Endothelial cell of umbilical vein (primary cell): Measurements from ENCODE around the gene MAPT. TPM values are rescaled to one million over a fixed set of nuclear protein-coding genes. Genes with fewer than 3 reads are reported as not detected.
"Not testable (repeated sequence)": the region's sequence is repeated elsewhere in the genome, so short reads cannot be mapped to it uniquely, and the experiment has no call there.

Experiments used
- BruUV-seq: library from RNA; stranded (reverse); fragments of 400-500 nt; replicated peaks from 2 replicates; lab custom pipeline; 2021; lab: Mats Ljungman, UMichigan
- CTCF ChIA-PET: fragments of 300-600, 350-600 bp; sonication (Branson Sonifier 250); formaldehyde crosslinking; loops from one replicate; lab custom pipeline; 2021; ENCODE audit warnings: antibody characterized with exemption, inconsistent platforms; lab: Charles Lee
- POLR2A ChIA-PET: fragments of 300-600, 350-600 bp; sonication (Branson Sonifier 250); formaldehyde crosslinking; loops from one replicate; lab custom pipeline; 2021; ENCODE audit warnings: antibody characterized with exemption, inconsistent platforms; lab: Charles Lee
- DNase-seq: peaks from one replicate; pipeline ENCODE4 v3.0.0-alpha.2; 2011; ENCODE audit warnings: low read depth, low spot score
- FAIRE-seq: peaks from 2 replicates; lab custom pipeline; 2011; peaks lifted over from hg19 to GRCh38; lab: Jason Lieb, UNC
- H2AFZ ChIP-seq: 2 replicates; pipeline ENCODE4 v1.6.0; 2012; ENCODE audit warnings: low read depth, low read length, control low read depth, inconsistent platforms
- H3K27ac ChIP-seq: 2 replicates; pipeline ENCODE4 v1.5.1; 2011; ENCODE audit warnings: low read depth, mild to moderate bottlenecking, control low read depth, low read length, moderate library complexity; ENCODE audit not compliant: insufficient read depth
- H3K27me3 ChIP-seq, 2 experiments: 2 replicates each; pipeline versions ENCODE4 v1.6.0 to v1.6.1; 2011; ENCODE audit warnings: low read length in 2 of 2, mixed read lengths in 1 of 2; ENCODE audit not compliant: control insufficient read depth in 2 of 2, insufficient read depth in 2 of 2
- H3K36me3 ChIP-seq, 2 experiments: 2 replicates in 1 of 2; 3 replicates in 1 of 2; pipeline ENCODE4 v1.5.1; 2011; ENCODE audit warnings: low read length in 2 of 2, mild to moderate bottlenecking in 1 of 2, moderate library complexity in 1 of 2; ENCODE audit not compliant: control insufficient read depth in 2 of 2, insufficient read depth in 2 of 2; ENCODE audit errors: extremely low read depth in 1 of 2
- H3K4me1 ChIP-seq: 3 replicates; pipeline ENCODE4 v1.5.1; 2011; ENCODE audit warnings: mild to moderate bottlenecking, low read length; ENCODE audit not compliant: control insufficient read depth, insufficient read depth; ENCODE audit errors: extremely low read depth
- H3K4me2 ChIP-seq: 2 replicates; pipeline ENCODE4 v1.6.1; 2011; ENCODE audit warnings: low read length, control low read depth, mixed read lengths; ENCODE audit not compliant: insufficient read depth
- H3K4me3 ChIP-seq, 3 experiments: fragments of 200-600 bp in 1 of 3; sonication (generic), shearing (Covaris generic) in 1 of 3; replicated peaks in 1 of 3; 2 replicates each; pipeline ENCODE4 v1.5.1; 2011 to 2016; ENCODE audit warnings: control low read depth in 3 of 3, low read length in 3 of 3, mild to moderate bottlenecking in 2 of 3, inconsistent platforms in 1 of 3, low read depth in 1 of 3, moderate library complexity in 1 of 3; ENCODE audit not compliant: insufficient read depth in 1 of 3
- H3K79me2 ChIP-seq: 2 replicates; pipeline ENCODE4 v1.6.0; 2012; ENCODE audit warnings: low read length, inconsistent platforms; ENCODE audit not compliant: control insufficient read depth, insufficient read depth
- H3K9ac ChIP-seq: replicated peaks from 2 replicates; pipeline ENCODE3; 2011; ENCODE audit warnings: low read length, control low read depth; ENCODE audit not compliant: insufficient read depth; ENCODE audit errors: extremely low read depth
- H3K9me1 ChIP-seq: replicated peaks from 3 replicates; pipeline ENCODE4 v1.6.0; 2011; ENCODE audit warnings: mild to moderate bottlenecking, low read length; ENCODE audit not compliant: control insufficient read depth, insufficient read depth; ENCODE audit errors: extremely low read depth
- H3K9me3 ChIP-seq: replicated peaks from 2 replicates; pipeline ENCODE4 v1.5.1; 2012; ENCODE audit warnings: low read length, inconsistent platforms; ENCODE audit not compliant: control insufficient read depth, insufficient read depth
- H4K20me1 ChIP-seq: replicated peaks from 2 replicates; pipeline ENCODE3; 2011; ENCODE audit warnings: mild to moderate bottlenecking, low read length; ENCODE audit not compliant: control insufficient read depth, insufficient read depth; ENCODE audit errors: extremely low read depth
- EZH2 ChIP-seq: IDR thresholded peaks from 2 replicates; pipeline ENCODE4 v1.6.1; 2012; ENCODE audit warnings: borderline replicate concordance, low read depth, mild to moderate bottlenecking, moderate library complexity, low read length, inconsistent platforms; ENCODE audit not compliant: severe bottlenecking
- FOS ChIP-seq: IDR thresholded peaks from 2 replicates; pipeline ENCODE4 v1.6.1; 2011; ENCODE audit warnings: mild to moderate bottlenecking, low read length, moderate library complexity, borderline replicate concordance; ENCODE audit not compliant: insufficient read depth
- GATA2 ChIP-seq: IDR thresholded peaks from 2 replicates; pipeline ENCODE4 v1.7.0; 2011; ENCODE audit warnings: low read depth, mild to moderate bottlenecking, moderate library complexity, mixed read lengths, low read length; ENCODE audit not compliant: insufficient read length, insufficient read depth
- JUN ChIP-seq: IDR thresholded peaks from 2 replicates; pipeline ENCODE4 v1.6.1; 2011; ENCODE audit warnings: borderline replicate concordance, low read depth; ENCODE audit not compliant: insufficient read length, insufficient read depth
- MYC ChIP-seq: IDR thresholded peaks from one replicate; pipeline ENCODE4 v1.6.1; 2011; ENCODE audit warnings: mild to moderate bottlenecking, low read depth, low read length
- POLR2A ChIP-seq: IDR thresholded peaks from 2 replicates; pipeline ENCODE4 v1.6.1; 2012; ENCODE audit warnings: low read depth, mild to moderate bottlenecking, control low read depth, low read length
- POLR2AphosphoS5 ChIP-seq: IDR thresholded peaks from 2 replicates; pipeline ENCODE4 v1.6.1; 2012; ENCODE audit warnings: low read depth, mild to moderate bottlenecking, control low read depth, low read length, moderate library complexity; ENCODE audit not compliant: insufficient read depth
- dilution Hi-C: fragments of 300-500 bp; cut with MboI; formaldehyde crosslinking; loops from one replicate; pipeline ENCODE4 v1.15.0; 2019; ENCODE audit warnings: low sequenced_read_pairs; ENCODE audit not compliant: extremely low pct_ligation_motif_present
- intact Hi-C: fragments of 100-400 bp; cut with micrococcal nuclease; formaldehyde crosslinking; loops from one replicate; pipeline ENCODE4 v1.10.0; 2022
- polyA plus RNA-seq, 4 experiments: library from polyadenylated mRNA; depleted of rRNA in 3 of 4; stranded (reverse) in 3 of 4; unstranded in 1 of 4; fragments of >200 nt; gene quantifications; 2 replicates each; pipeline versions ENCODE4 v1.2.1 to v1.2.3, GENCODE V29; 2011 to 2012; ENCODE audit warnings: missing spikeins in 1 of 4
- total RNA-seq: library from RNA; stranded (reverse); gene quantifications from 2 replicates; pipeline ENCODE4 v1.2.3, GENCODE V29; 2021
- TF ChIP-seq, protein P1 (sequence below), 2 donors: IDR thresholded peaks; 1 replicate in 1 of 2; 2 replicates in 1 of 2; pipeline ENCODE4 v1.5.1; 2011; ENCODE audit warnings: low read length in 2 of 2, mild to moderate bottlenecking in 2 of 2, moderate library complexity in 2 of 2, control low read depth in 1 of 2, inconsistent platforms in 1 of 2, low read depth in 1 of 2; ENCODE audit not compliant: insufficient read depth in 1 of 2; ENCODE audit errors: extremely low read depth in 1 of 2
- TF ChIP-seq, protein P2 (sequence below): IDR thresholded peaks from 2 replicates; pipeline ENCODE4 v1.6.1; 2011; ENCODE audit not compliant: insufficient read depth, insufficient read length

Gene MAPT
- total and polyA plus RNA-seq, 2 donors (not counting 3 experiments of a cell fraction or from before 2014, with no cell fraction given), result 0.04 to 0.51 TPM

DNA sequence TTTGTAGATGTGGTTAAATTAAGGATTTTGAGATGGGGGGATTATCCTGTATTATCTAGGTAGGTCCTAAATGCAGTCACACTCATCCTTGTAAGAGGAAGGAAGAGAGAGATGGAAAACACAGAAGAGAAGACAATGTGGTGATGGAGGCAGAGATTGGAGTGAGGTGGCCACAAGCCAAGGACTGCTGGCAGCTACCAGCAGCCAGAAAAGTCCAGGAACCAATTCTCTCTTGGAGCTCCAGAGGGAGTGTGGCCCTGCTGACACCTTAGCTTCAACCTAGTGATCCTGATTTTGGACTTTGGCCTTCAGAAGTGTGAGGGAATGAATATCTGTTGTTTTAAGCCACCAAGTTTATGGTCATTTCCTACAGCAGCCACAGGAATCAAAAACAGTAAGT lies 18.0 kb downstream of the MAPT start:
- TF ChIP-seq FOS (no peak), JUN (no peak), POLR2AphosphoS5 (no peak), GATA2 (no peak), POLR2A (no peak), MYC (no peak), EZH2 (no peak)
- TF ChIP-seq, protein P1, sequence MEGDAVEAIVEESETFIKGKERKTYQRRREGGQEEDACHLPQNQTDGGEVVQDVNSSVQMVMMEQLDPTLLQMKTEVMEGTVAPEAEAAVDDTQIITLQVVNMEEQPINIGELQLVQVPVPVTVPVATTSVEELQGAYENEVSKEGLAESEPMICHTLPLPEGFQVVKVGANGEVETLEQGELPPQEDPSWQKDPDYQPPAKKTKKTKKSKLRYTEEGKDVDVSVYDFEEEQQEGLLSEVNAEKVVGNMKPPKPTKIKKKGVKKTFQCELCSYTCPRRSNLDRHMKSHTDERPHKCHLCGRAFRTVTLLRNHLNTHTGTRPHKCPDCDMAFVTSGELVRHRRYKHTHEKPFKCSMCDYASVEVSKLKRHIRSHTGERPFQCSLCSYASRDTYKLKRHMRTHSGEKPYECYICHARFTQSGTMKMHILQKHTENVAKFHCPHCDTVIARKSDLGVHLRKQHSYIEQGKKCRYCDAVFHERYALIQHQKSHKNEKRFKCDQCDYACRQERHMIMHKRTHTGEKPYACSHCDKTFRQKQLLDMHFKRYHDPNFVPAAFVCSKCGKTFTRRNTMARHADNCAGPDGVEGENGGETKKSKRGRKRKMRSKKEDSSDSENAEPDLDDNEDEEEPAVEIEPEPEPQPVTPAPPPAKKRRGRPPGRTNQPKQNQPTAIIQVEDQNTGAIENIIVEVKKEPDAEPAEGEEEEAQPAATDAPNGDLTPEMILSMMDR (IDR thresholded peaks at IDR 0.05; ENCODE audit: extremely low read depth in 1 of 2, insufficient read depth in 1 of 2, low read depth in 1 of 2, low read length in 2 of 2), result no peak
- TF ChIP-seq, protein P2, sequence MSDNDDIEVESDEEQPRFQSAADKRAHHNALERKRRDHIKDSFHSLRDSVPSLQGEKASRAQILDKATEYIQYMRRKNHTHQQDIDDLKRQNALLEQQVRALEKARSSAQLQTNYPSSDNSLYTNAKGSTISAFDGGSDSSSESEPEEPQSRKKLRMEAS, result no peak
- intact Hi-C loops (no loop called here), dilution Hi-C loops (no loop called here)
- no TSS peak for BruUV-seq
- no peaks in the 10 kb centered on the region for H3K79me2 ChIP-seq
- ChIA-PET CTCF (no interaction called here), POLR2A (no interaction called here)
- no peaks in the 10 kb centered on the region for H3K9me1 ChIP-seq
- H2AFZ ChIP-seq, result no peak overlapping the region
- no peaks in the 10 kb centered on the region for H4K20me1 ChIP-seq
- DNase-seq (no peak), FAIRE-seq (no peak)
- no peak overlapping the region for H3K9ac ChIP-seq
- no peaks in the 10 kb centered on the region for H3K4me1 ChIP-seq
- no peak overlapping the region for H3K4me2 ChIP-seq
- H3K9me3 ChIP-seq, result no peaks in the 10 kb centered on the region
- H3K4me3 ChIP-seq, result no peak overlapping the region
- no peak overlapping the region for H3K27ac ChIP-seq
- H3K36me3 ChIP-seq, result no peaks in the 10 kb centered on the region
- peaks cover 2 to 5% of the 10 kb centered on the region in 2 experiments for H3K27me3 ChIP-seq

DNA sequence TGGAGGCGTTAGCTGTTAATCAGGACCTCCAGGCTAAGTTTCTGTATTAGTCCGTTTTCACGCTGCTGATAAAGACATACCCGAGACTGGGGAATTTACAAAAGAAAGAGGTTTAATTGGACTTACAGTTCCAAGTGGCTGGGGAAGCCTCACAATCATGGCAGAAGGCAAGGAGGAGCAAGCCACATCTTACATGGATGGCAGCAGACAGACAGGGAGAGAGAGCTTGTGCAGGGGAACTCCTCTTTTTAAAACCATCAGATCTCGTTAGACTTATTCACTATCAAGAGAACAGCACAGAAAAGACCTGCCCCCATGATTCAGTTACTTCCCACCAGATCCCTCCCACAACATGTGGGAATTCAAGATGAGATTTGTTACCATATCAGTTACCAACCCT lies 18.7 kb downstream of the MAPT start:
- H2AFZ ChIP-seq, dilution Hi-C loops, H3K4me2 ChIP-seq, H3K27ac ChIP-seq, H3K27me3 ChIP-seq, H3K9me3 ChIP-seq, H3K4me1 ChIP-seq, H3K9ac ChIP-seq, H3K4me3 ChIP-seq, BruUV-seq, H3K9me1 ChIP-seq, H4K20me1 ChIP-seq, H3K79me2 ChIP-seq, DNase-seq, H3K36me3 ChIP-seq, FAIRE-seq, POLR2A ChIA-PET, CTCF ChIA-PET, intact Hi-C loops: not testable (repeated sequence)
